SW 1271 (cell line): ENCODE data around the gene LOC128125822.
A peak's percentile ranks its signal among the peaks of the same experiment; 100 is the strongest.

ENCODE experiments used
- DNase-seq, 2 experiments: peaks; one replicate each; lab custom pipeline; 2025; lab: John Stamatoyannopoulos, UW

Gene LOC128125822

DNA sequence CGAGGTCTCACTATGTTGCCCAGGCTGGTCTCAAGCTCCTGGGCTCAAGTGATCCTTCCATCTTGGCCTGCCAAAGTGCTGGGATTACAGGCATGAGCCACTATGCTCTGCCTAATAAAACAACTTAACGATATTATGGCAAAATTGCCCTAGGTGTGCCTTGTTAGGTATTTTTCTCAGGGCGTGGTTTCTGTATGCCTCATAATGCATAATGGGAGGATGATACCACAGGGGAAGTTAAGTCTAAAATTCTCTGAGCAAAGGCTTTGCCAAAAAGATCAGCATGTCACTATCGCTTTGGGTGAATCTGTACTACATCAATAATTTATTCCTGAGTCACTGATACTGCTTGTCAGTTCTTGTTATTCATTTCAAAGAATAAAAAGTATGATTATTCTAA lies 15.9 kb upstream of the LOC128125822 start:
- no peak for DNase-seq

DNA sequence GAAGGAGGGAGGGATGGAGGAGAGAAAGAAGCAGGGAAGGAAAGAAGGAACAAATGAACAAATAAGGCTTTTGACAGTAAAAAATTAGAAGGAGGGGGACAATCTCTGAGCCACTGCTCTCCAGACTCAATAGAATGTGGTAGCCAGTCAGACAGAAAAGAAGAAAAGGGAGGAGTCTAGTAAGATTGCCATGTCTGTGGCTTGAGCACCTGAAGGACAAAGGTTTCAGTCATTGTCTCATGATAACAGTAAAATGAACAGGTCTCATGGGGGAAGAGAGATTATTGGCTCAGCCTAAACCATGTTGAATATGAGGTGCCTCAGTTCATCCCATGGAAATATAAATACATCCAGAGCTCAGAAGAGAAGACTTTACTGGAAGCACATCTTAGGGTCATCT lies 14.0 kb upstream of the LOC128125822 start:
- no peak for DNase-seq

DNA sequence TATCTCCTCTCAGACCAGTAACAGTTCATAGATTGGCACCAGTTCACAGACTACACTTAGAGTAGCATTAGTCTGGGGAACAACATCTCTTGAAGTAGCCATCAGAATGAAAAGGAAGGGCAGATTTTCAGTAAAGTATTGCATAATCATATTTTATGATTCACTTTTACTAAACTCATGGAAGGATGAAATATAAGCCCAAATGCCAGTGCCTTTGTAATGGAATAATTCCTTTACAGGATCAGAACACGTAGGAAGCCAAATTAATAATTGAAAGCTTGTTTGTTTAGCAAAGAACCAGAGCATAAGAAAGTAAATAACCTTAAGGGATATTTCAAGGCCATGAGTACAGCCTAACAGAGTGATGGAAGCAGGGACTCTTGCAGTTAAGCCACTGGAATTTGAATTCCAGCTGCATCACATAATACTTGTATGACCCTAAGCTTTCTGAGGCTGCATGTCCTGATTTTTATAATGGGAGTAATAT lies 11.4 kb upstream of the LOC128125822 start:
- no peak for DNase-seq

DNA sequence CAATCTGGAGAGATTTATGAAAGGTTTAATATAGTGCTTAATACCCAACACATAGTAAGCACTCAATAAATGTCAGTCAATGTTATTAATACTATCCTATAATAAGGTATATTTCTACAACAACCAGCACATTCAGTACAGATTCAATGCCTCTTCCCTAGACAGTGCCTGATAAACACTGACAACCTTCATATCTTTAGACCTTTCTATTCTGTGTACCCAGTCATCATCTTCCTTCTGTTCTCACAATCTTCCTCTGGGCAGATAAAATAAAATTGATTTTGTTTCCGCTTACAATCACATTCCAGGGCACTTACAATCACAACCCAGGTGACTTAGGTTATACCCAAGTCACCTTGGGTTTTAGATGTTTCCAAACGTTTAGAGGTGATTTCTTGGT lies 11.0 kb upstream of the LOC128125822 start:
- DNase-seq: no peak

DNA sequence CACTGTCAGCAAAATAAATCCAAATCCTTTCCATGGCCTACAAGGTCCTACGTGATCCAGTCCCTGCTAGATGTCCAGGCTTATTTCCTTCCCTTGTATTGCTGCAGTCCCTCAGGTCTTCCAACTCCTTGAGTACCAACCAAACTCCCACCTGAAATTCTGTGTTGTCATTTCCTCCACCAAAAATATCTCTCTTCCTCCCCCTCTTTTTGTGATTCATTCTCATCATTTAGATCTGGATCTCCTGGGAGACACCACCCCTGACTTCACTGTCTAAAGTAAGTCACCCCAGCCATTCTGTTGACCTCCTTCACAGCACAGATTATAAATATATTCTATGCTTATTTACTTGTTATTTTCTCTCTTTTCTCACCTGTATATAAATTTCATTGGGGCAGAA lies 9.0 kb upstream of the LOC128125822 start:
- DNase-seq: no peak

DNA sequence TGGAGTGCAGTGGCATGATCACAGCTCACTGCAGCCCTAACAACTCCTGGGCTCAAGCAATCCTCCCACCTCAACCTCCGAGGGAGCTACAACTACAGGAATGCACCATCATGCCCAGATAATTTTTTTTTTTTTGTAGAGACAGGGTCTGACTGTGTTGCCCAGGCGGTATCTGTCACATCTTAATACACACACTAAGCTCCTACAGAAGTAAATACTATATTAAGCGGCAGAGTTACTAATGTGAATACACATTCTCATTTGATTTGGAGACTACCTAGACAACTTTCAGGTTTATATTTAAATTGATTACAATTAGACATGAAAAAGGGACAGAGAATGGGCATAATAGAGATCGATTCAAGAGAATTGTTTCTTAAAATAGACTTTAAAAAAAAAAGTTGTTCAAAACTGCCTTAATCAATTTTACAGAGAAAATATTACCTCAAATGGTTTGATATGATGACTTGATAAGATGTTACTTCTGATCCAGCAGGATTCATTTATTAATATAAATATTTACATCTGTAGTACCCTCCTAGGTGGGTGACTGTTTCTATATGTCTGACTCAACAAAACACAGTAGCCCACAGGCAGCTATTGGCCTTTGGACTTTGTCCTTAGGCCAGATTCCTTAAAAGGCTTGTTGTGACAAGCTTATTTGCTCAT lies 7.1 kb upstream of the LOC128125822 start:
- DNase-seq: no peak

DNA sequence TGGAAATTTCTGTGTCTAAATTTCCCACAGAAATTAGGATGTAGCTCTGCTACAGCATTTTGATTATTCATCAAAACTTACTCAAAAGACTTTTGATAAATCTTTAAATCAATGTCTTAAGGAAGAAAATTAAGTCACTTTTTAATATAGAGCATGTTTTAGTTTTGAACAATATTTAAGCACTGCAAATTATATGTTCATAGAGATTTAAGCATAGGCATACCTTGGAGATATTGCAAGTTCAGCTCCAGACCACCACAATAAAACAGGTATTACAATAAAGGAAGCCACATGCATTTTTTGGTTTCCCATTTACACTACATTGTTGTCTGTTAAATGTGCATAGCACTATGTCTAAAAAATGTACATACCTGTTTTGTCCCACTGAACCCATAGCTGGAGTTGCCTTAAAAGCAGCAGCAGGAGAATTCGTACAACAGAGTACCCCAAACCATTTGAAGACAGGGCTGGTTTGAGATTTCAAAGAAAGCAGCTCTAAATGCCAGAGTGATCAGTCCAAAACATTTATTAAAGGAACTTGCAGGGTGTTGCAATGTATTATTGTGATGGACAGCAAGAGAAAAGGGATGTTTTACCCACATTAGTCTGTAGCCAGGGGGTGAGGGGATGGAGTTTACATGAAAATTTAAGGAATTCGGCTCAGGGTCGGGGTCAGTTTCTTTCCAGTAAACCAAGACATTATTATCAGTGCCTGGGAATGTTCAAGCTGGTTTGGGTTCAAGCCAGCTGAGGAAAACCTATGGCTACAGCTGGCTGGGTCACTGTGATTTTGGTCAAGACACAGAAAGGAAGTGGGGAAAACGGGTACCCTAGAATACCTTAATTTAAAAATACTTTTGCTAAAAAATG lies 6.3 kb upstream of the LOC128125822 start:
- no peak for DNase-seq

DNA sequence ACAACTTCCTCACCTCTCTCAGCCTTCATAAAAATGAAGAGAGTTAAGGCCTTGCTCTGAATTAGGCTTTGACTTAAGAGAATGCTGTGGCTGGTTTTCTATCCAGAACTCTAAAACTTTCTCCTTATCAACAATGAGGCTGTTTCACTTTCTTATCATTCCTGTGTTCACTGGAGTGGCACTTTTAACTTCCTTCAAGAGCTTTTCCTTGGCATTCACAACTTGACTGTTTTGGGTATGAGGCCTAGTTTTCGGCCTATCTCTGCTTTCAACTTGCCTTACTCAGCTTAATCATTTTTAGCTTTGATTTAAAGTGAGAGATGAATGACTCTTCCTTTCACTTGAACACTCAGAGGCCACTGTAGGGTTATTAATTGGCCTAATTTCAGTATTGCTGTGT lies 4.3 kb upstream of the LOC128125822 start:
- no peak for DNase-seq

DNA sequence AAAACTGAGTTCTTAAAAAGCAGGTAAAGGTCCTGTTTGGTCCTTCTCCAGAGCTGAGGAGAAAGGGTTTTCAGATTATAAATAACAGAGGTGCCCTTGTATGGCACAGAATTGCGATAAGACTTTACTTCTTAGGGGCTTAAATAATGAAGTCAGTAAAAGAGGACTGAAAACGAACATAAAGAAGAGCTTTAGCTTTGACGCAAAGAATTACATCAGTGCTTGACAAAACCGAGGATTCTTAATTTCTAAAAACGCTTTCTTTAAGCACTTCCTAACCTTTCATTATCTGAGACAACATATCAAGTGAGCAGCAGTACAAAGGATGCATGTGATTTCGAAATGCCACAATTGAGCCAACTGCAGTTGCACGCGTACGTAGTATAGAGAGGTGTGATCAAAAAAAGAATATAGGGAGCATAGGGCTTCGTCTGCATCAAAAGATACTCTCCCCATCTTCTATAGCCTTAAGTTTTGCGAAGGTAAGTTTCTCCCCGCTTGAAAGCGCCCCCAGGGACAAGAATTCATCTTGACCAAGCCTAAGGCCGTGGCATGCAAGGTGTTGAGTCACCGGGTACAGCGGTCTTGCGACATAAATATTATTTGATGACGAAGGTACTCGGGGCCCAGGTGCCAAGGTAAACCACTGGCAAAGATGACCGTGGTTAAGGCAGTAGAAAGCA lies 778 bp upstream of the LOC128125822 start:
- peak; percentile 47 to 77 for DNase-seq

DNA sequence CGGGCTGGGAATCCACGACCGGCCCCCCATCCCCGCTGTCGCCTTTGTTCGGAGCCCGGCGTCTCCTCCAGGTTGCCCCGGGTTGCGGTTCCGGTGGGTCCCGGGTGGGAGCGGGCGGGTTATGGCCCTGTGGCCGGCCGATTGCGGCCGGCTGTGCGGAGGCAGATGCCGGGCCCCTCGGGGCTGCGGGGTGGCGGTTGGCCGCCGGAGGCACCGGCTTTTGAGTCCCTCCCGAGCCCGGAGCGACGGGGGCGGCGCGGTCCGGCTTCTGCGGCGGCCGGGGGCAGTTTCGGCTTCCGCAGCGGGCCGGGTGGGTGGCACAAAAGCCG lies 431 bp downstream of the LOC128125822 start:
- no peak for DNase-seq

DNA sequence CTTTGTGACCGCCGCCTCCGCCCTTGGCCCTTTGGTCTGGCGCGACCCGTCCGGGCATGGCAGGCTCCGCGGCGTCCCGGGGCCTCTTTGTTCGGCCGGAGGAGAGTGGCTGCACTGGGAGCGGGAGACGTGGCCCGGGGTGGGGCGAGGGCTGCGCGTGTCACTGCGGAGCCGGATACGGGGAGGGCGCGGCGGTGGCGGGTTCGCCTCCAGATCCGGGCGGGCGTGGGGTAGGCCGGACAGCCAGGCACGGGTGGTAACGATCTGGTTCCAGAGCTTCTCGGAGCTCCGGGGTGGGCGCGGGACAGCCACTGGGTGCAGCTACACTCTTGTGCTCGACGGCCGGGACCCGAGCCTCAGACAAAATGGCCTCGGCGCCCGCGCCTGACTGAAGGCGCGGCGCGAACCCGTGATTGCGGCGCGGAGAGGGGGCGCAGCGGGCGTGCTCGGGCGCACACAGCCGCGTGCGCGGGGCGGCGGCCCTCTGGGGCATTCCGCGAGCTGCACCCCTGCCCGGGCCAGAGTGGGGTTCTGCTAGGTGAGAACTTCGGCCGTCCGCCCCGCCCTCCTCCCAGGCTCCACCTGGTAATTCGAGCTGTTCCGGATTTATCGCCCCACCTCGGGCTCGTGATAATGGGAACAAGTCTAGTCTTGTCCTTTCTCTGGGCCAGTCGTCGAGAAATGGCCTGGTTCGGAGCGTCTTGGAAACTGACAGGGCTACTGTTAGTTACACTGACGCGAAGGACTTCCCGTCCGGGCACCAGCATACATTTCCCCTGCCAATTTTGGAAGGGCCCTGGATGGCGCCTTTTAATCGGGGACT lies 1.0 kb downstream of the LOC128125822 start:
- DNase-seq: peak; percentile 43 to 78

DNA sequence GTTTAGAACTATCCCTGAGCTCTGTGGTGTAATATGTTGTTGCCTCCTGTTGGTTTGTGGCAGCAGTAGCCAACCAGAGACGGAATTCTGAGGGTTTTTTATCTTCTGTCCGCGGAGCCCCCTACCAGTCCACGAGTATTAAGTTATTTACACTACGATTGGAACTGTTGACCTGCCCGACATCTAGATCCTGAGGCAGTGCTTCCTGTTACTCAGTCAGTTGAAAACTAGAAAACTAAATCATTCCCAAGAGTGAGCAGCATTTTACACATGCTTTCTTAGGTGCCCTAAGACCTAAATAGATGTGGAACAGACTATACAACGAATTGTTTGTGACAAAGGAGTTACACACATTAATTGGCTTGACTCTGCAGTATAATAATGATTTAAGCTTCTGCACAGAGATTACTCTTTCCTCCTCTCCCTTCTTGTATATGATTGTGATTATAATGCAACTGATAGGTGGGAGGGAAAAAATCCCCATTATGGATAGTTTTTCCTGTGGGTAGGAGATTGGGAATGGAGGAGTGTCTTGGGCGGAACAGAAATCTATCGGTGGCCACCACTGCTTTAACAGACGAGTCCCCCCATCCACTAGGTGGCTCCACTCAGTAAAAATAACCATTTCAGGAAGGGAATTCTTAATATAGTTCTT lies 1.7 kb downstream of the LOC128125822 start:
- DNase-seq: peak; percentile 48 to 83

DNA sequence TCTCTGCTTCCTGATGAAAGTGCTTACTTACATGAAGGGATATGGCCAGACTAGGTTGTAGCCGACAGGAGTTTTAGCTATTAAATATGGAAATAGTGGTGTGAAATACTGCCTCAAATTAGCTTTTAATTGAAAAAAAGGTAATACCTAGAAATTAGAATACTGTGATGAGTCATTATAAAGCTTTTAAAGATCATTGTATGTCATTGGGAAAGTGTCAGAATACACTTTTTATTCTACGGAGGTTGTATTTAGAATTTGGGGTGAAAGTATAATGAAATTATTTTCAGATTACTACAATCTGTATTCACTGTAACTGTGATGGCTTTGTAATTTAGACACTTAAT lies 2.2 kb downstream of the LOC128125822 start:
- no peak for DNase-seq

DNA sequence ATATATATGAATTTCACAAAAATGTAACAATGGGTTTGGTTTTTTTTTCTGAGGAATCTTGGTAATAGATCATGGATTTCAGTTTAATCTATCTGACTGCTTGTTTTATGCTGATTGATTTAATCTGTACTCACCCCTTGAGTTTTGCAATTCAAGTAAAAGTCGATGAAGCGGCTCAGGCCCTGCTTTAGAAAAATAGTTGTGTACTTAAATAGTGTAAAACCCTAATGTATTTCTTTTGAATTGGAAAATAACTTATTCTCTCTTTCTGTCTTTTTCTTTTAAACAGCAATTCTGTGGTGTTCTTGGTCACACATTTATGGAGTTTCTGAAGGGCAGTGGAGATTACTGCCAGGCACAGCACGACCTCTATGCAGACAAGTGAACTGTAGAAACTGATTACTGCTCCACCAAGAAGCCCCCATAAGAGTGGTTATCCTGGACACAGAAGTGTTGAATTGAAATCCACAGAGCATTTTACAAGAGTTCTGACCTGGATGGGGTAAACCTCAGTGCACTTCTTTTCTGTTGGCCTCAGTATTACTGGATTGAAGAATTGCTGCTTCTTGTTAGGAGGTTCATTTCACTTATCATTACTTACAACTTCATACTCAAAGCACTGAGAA lies 4.0 kb downstream of the LOC128125822 start:
- no peak for DNase-seq

DNA sequence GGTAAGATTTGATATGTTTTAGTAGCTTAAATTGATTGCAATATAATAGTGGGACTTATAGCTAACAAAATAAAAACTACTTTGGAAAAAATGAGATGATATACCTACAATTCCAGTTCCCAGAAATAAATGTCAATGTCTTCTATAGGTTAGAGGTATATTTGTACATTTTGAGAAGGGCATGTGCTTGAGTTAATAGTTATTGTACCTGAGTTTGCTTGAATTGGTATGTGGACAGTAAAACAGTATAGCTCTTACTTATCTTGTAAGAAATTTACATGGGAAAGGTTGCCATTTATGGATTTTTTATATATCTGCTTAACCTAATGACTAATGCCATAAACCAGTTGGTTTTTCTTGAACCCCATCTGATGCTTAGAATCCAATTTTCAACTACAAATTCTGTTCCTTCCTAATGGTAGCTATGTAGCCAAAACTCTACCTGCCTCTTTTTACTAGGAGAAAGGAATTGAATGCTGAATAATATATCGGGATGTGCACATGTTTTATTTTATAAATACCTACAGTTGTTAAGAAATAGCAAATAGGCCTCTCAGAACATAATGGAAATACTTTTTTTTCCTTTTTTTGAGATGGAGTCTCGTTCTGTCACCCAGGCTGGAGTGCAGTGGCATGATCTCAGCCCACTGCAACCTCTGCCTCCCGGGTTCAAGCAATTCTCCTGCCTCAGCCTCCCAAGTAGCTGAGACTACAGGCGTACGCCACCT lies 4.9 kb downstream of the LOC128125822 start:
- no peak for DNase-seq

DNA sequence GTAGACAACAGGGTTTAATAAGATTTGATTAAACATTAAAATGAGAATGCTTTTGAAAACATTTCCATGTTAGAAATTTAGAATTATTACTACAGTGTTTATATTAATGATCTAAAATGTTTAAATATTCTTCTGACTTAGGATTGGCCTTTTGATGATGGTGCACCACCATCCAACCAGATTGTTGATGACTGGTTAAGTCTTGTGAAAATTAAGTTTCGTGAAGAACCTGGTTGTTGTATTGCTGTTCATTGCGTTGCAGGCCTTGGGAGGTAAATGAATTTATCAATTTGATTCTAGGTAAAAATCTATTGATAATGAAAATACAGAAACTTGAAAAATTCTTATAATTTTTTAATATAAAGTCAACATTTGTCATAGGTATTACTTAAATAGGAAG lies 6.5 kb downstream of the LOC128125822 start:
- no peak for DNase-seq

DNA sequence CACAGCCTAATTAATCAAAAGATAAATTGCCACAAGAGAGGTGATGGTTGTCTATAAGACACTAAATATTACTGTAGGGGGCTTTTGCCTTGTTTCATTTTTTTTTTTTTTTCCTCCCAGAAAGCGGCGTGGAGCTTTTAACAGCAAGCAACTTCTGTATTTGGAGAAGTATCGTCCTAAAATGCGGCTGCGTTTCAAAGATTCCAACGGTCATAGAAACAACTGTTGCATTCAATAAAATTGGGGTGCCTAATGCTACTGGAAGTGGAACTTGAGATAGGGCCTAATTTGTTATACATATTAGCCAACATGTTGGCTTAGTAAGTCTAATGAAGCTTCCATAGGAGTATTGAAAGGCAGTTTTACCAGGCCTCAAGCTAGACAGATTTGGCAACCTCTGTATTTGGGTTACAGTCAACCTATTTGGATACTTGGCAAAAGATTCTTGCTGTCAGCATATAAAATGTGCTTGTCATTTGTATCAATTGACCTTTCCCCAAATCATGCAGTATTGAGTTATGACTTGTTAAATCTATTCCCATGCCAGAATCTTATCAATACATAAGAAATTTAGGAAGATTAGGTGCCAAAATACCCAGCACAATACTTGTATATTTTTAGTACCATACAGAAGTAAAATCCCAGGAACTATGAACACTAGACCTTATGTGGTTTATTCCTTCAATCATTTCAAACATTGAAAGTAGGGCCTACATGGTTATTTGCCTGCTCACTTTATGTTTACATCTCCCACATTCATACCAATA lies 7.8 kb downstream of the LOC128125822 start:
- DNase-seq: no peak

DNA sequence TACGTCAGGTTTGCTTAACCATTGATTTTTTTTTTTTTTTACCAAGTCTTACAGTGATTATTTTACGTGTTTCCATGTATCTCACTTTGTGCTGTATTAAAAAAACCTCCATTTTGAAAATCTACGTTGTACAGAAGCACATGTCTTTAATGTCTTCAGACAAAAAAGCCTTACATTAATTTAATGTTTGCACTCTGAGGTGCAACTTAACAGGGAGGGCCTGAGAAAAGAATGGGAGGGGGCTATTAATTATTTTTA lies 8.4 kb downstream of the LOC128125822 start:
- DNase-seq: no peak

DNA sequence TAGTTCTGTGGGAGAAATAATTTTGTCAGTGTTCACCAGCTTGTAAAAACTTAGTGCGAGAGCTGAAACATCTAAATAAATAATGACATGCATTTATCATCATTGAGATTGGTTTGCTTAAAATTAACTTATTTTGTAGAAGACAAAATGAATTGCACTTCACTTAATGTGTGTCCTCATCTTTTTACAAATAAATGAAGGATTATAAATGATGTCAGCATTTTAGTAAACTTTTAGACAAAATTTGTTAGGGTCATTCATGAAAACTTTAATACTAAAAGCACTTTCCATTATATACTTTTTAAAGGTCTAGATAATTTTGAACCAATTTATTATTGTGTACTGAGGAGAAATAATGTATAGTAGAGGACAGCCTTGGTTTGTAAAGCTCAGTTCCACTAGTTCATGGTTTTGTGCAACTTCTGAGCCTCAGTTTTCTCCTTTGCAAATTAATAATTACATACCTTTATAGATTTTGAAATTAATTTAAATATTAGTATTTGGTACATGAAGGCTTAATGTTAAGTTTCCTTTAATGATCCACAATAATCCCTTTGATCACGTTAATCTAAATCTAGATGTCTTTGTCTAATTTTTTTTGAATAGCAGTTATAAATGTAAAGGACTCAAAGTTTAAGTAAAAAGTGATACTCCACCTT lies 9.2 kb downstream of the LOC128125822 start:
- DNase-seq: no peak
